Measurements from ENCODE around the gene SUFU. TPM values are rescaled to one million over a fixed set of nuclear protein-coding genes. Genes with fewer than 3 reads are reported as not detected.

SUFU gene
- total and polyA plus RNA-seq, 2 of the 8 experiments (the other 6 are each of a cell fraction or from before 2014, with no cell fraction given), result 7.0 to 10.8 TPM

DNA sequence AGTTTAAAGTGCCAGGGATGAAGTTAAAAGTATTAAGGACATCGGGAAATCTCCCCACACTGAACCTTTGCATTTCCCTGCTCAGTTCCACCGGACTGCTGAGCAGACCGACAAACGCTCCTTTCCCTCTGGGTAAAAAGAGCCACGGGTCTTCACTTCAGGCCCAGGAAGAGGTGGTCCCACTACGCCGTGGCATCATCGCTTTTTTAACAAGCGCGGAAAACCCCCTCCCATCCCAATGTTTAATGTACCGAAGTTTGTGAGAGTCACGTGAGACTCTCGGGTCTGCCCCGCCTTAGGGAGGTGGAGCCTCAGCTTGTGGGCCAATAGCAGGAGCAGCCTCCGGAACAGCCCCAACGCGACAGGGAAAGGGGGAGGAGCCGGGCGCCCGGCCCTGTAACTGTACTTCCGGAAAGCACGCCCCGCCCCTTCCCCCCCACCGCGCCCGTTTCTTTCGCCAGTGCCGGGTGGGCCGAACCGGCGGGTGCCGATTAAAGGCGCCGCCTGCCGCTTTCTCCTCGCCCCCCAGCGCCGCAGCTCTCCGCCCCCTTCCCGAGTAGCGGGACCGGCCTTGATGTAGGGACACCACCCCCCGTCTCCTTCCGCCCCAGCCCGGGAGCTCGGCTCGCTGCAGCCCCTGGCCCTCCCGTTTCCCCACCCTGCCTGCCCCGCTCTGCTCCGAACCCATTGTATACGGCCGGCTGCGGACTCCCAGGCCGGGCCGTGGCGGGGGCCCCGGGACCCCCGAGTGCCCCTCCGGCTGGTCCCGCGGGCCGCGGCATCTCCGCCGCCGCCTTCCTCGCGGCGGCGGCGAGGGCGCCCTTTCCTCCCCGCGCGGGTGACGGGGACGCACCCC is 138.3 kb downstream of the SUFU start (continued):
- 0 out of 2 replicates have a peak, but pooled peaks have one; percentile 9 for TF ChIP-seq CHD2 (IDR thresholded peaks at IDR 0.05; ENCODE audit: low read length)
- TF ChIP-seq USF2 (IDR thresholded peaks at IDR 0.05; ENCODE audit: low read length), result peak; percentile 82
- TF ChIP-seq ATF3 (IDR thresholded peaks at IDR 0.05; ENCODE audit: insufficient read depth, low read depth, low read length), result no peak
- peak; percentile 56; the same call in 1 of the 2 replicates for TF ChIP-seq TAF1 (IDR thresholded peaks at IDR 0.05; ENCODE audit: low read depth, low read length)
- no peak for TF ChIP-seq CTCF (IDR thresholded peaks at IDR 0.05; ENCODE audit: control extremely low read depth in 1 of 3, insufficient read depth in 1 of 3, low read depth in 1 of 3, low read length in 3 of 3)
- peak; percentile 37; the same call in 1 of the 2 replicates for TF ChIP-seq PHF8 (conservative IDR thresholded peaks at IDR 0.05; ENCODE audit: low read depth, low read length)
- no peak for TF ChIP-seq SP4 (IDR thresholded peaks at IDR 0.05; ENCODE audit: low read length)
- no peak for TF ChIP-seq CREB1 (IDR thresholded peaks at IDR 0.05)
- 0 out of 2 replicates have a peak, but pooled peaks have one; percentile 69 for TF ChIP-seq ATF2 (IDR thresholded peaks at IDR 0.05; ENCODE audit: low read length)
- TF ChIP-seq SP1 (IDR thresholded peaks at IDR 0.05; ENCODE audit: low read depth, low read length), result peak; percentile 88; the same call in 1 of the 2 replicates
- peak; percentile 86 for TF ChIP-seq MAX (IDR thresholded peaks at IDR 0.05)
- peak; percentile 33 for TF ChIP-seq KDM4A (IDR thresholded peaks at IDR 0.05; ENCODE audit: low read depth, low read length, severe bottlenecking)
- TF ChIP-seq, protein P1, sequence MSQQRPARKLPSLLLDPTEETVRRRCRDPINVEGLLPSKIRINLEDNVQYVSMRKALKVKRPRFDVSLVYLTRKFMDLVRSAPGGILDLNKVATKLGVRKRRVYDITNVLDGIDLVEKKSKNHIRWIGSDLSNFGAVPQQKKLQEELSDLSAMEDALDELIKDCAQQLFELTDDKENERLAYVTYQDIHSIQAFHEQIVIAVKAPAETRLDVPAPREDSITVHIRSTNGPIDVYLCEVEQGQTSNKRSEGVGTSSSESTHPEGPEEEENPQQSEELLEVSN (IDR thresholded peaks at IDR 0.05), result peak; percentile 76; the same call in 1 of the 2 replicates
- peak; percentile 52 for TF ChIP-seq BACH1 (IDR thresholded peaks at IDR 0.05; ENCODE audit: low read length)
- TF ChIP-seq CBX8 (IDR thresholded peaks at IDR 0.05; ENCODE audit: borderline replicate concordance, low read depth, low read length), result no peak
- TF ChIP-seq POLR2A (IDR thresholded peaks at IDR 0.05; ENCODE audit: control extremely low read depth in 1 of 2, low read depth in 2 of 2, low read length in 2 of 2), result peak in 1 of 2 experiments; percentile 77; a peak in 2 of 3 replicates
- no peak for TF ChIP-seq EZH2 (IDR thresholded peaks at IDR 0.05; ENCODE audit: low read depth, low read length, severe bottlenecking)

Data from H1 (cell line).